Smooth muscle cell (in vitro differentiated cells): ENCODE results near the gene RIPOR3. TPM values are rescaled to one million over a fixed set of nuclear protein-coding genes. Genes with fewer than 3 reads are reported as not detected.

Source experiments
- DNase-seq: peaks from one replicate; lab custom pipeline; 2025; ENCODE audit not compliant: unreplicated experiment; lab: John Stamatoyannopoulos, UW
- H2AFZ ChIP-seq: fragments of 200-600 bp; sonication (generic); 2 replicates; pipeline ENCODE4 v1.6.0; 2016; ENCODE audit warnings: antibody characterized with exemption, low read depth, mild to moderate bottlenecking
- H3F3A ChIP-seq: fragments of 200-600 bp; sonication (generic); 2 replicates; pipeline ENCODE4 v1.6.0; 2017; ENCODE audit warnings: antibody characterized with exemption, low read depth
- H3K27ac ChIP-seq: fragments of 200-600 bp; sonication (generic); 2 replicates; pipeline ENCODE4 v1.5.1; 2016; ENCODE audit warnings: low read depth, mild to moderate bottlenecking
- H3K27me3 ChIP-seq: fragments of 200-600 bp; sonication (generic); 2 replicates; pipeline ENCODE4 v1.6.1; 2016; ENCODE audit warnings: low read depth, mild to moderate bottlenecking
- H3K36me3 ChIP-seq: fragments of 200-600 bp; sonication (generic); 2 replicates; pipeline ENCODE4 v1.5.1; 2016; ENCODE audit warnings: low read depth
- H3K4me1 ChIP-seq: fragments of 200-600 bp; sonication (generic); 2 replicates; pipeline ENCODE4 v1.5.1; 2016; ENCODE audit warnings: low read depth
- H3K4me2 ChIP-seq: fragments of 200-600 bp; sonication (generic); 2 replicates; pipeline ENCODE4 v1.6.0; 2016; ENCODE audit warnings: mild to moderate bottlenecking
- H3K4me3 ChIP-seq: fragments of 200-600 bp; sonication (generic); 2 replicates; pipeline ENCODE4 v1.5.1; 2016; ENCODE audit warnings: mild to moderate bottlenecking
- H3K79me2 ChIP-seq: fragments of 200-600 bp; sonication (generic); 2 replicates; pipeline ENCODE4 v1.6.0; 2016; ENCODE audit warnings: low read depth, mild to moderate bottlenecking
- H3K9ac ChIP-seq: fragments of 200-600 bp; sonication (generic); 2 replicates; pipeline ENCODE4 v1.6.0; 2016; ENCODE audit warnings: low read depth
- H3K9me3 ChIP-seq: fragments of 200-600 bp; sonication (generic); replicated peaks from 2 replicates; pipeline ENCODE4 v1.5.1; 2016; ENCODE audit warnings: low read depth
- H4K20me1 ChIP-seq: fragments of 200-600 bp; sonication (generic); 2 replicates; pipeline ENCODE4 v1.6.0; 2016; ENCODE audit warnings: low read depth
- WGBS: methylation state at CpG from one replicate; pipeline ENCODE4 v1.1.7; 2016; ENCODE audit warnings: low lambda C conversion rate; 5-methylcytosine and 5-hydroxymethylcytosine counted together
- polyA plus RNA-seq: library from polyadenylated mRNA; unstranded; fragments of >200 nt; fragmentation: Nextera tagmentation; extraction: Ambion mirVana; gene quantifications from 2 replicates; pipeline ENCODE4 v1.2.1, GENCODE V29; 2016
- total RNA-seq: library from RNA; depleted of rRNA; stranded (reverse); fragments of >200 nt; gene quantifications from 2 replicates; pipeline ENCODE4 v1.2.3, GENCODE V29; 2014
- TF ChIP-seq, protein P1 (sequence below): fragments of 200-600 bp; sonication (generic); IDR thresholded peaks from 2 replicates; pipeline ENCODE4 v1.5.1; 2017; ENCODE audit warnings: borderline replicate concordance, mild to moderate bottlenecking, antibody characterized with exemption; ENCODE audit not compliant: insufficient read depth, poor library complexity, severe bottlenecking

Gene RIPOR3
- total and polyA plus RNA-seq, 2 experiments from 2014 or later: 0.18 to 1.2 TPM

DNA sequence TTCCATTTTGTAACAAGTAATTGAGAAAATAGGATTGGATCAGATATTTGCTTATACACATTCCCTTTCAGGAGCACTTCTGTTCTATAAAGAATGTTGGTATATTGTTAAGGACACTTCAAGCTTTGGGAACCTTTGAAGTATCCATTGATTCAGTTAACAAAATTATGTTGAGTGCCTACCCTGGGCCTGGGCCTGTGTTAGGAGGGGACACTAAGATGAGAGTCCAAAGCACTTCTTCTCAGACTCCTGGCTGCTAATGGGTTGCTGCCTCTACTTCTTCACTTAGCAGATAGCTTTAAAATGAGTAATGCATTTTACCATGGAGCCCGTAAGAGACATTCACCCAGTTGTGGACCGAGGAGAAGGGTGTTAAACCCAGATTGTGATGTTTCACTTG is 140.8 kb downstream of the RIPOR3 start:
- 24% methylated on average over 2 of the region's 2 CpGs for WGBS
- no peak overlapping the region for H2AFZ ChIP-seq
- no peak overlapping the region for H3K4me3 ChIP-seq
- TF ChIP-seq, protein P1, sequence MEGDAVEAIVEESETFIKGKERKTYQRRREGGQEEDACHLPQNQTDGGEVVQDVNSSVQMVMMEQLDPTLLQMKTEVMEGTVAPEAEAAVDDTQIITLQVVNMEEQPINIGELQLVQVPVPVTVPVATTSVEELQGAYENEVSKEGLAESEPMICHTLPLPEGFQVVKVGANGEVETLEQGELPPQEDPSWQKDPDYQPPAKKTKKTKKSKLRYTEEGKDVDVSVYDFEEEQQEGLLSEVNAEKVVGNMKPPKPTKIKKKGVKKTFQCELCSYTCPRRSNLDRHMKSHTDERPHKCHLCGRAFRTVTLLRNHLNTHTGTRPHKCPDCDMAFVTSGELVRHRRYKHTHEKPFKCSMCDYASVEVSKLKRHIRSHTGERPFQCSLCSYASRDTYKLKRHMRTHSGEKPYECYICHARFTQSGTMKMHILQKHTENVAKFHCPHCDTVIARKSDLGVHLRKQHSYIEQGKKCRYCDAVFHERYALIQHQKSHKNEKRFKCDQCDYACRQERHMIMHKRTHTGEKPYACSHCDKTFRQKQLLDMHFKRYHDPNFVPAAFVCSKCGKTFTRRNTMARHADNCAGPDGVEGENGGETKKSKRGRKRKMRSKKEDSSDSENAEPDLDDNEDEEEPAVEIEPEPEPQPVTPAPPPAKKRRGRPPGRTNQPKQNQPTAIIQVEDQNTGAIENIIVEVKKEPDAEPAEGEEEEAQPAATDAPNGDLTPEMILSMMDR: no peak
- peak overlapping the region; percentile 2 for H3K27ac ChIP-seq
- H3K9ac ChIP-seq: no peak overlapping the region
- no peak overlapping the region for H3K4me2 ChIP-seq
- H3K79me2 ChIP-seq: peaks cover 93% of the 10 kb centered on the region
- no peaks in the 10 kb centered on the region for H3K4me1 ChIP-seq
- peaks cover 97% of the 10 kb centered on the region for H4K20me1 ChIP-seq
- no peaks in the 10 kb centered on the region for H3K36me3 ChIP-seq
- no peak for DNase-seq
- no peaks in the 10 kb centered on the region for H3F3A ChIP-seq
- no peaks in the 10 kb centered on the region for H3K9me3 ChIP-seq
- H3K27me3 ChIP-seq: no peaks in the 10 kb centered on the region

DNA sequence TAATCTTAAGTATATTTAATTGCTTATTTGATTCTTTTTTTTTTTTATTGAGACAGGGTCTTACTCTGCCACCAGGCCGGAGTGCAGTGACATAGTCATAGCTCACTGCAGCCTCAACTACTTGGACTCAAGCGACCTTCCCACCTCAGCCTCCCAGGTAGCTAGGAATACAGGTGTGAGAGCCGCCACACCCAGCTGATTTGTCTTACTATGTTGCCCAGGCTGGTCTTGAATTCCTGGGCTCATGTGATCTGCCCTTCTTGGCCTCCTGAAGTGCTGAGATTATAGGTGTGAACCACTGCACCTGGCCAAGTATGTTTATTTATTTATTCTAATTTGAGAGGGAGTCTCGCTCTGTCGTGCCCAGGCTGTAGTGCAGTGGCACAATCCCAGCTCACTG is 142.9 kb downstream of the RIPOR3 start:
- Histone ChIP-seq H3K27me3 (no peaks in the 10 kb centered on the region), H3K9ac (no peak overlapping the region), H2AFZ (no peak overlapping the region), H3K9me3 (no peaks in the 10 kb centered on the region), H3K4me1 (no peaks in the 10 kb centered on the region), H3K4me2 (no peak overlapping the region), H3K36me3 (no peaks in the 10 kb centered on the region), H3K27ac (no peak overlapping the region), H3K4me3 (no peak overlapping the region), H3F3A (no peaks in the 10 kb centered on the region), H4K20me1 (peaks cover 100% of the 10 kb centered on the region), H3K79me2 (peaks cover 96% of the 10 kb centered on the region)
- 94% methylated on average over 5 of the region's 5 CpGs for WGBS
- TF ChIP-seq, protein P1: no peak
- no peak for DNase-seq

DNA sequence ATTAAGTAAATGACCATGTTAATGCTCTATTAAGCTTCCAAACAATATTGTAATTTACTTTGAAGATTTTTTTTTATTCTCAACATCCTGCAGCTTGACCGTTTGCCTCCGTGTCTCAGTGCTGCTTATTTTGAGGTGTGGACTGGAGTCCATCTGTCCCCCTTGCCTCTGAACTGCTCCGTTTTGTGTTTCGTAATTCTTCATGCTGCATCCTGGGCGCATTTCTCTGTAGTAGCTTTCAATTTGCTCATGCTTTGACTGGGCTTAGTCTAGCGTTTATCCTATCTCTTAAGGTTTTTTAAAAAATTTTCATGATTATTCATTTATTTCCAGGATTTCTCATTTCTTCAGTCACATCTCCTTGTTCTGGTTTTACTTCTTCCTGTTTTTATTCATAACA is 143.4 kb downstream of the RIPOR3 start:
- no peaks in the 10 kb centered on the region for H3K4me1 ChIP-seq
- TF ChIP-seq, protein P1: no peak
- H3K36me3 ChIP-seq: no peaks in the 10 kb centered on the region
- no peaks in the 10 kb centered on the region for H3K9me3 ChIP-seq
- no peak for DNase-seq
- WGBS: 92% methylated on average over 6 of the region's 6 CpGs
- no peak overlapping the region for H2AFZ ChIP-seq
- H3K4me3 ChIP-seq: no peak overlapping the region
- H3K4me2 ChIP-seq: no peak overlapping the region
- no peak overlapping the region for H3K27ac ChIP-seq
- no peaks in the 10 kb centered on the region for H3K27me3 ChIP-seq
- no peaks in the 10 kb centered on the region for H3F3A ChIP-seq
- no peak overlapping the region for H3K9ac ChIP-seq
- peaks cover 100% of the 10 kb centered on the region for H4K20me1 ChIP-seq
- H3K79me2 ChIP-seq: peaks cover 96% of the 10 kb centered on the region

DNA sequence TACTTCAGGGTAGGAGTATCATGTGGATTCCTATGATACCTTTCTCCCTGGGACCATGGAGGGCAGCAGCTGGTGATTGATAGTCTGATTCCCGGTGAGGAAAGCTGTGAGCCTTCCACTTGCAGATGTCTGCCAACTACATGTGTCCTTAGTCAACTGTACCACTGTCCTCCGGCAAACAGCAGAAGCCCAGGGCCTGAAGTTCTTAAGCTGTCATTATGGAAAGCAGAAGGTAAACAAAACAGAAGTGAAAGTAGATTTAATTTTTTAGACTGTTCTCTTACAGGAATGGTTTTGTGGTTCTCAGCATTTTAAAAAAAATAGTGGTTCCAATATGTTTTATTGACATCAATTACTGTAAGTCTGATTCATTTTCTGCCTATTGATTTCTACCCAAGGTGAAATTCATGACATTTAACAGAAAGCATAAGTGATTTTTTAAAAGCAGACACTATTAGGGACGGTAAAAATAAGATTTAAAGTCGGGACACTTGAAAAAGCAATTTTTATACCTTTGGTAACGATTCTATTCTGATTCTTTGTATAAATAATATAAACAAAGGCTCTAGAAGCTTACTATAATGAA is 144.5 kb downstream of the RIPOR3 start:
- Histone ChIP-seq H3K4me1 (no peaks in the 10 kb centered on the region), H3K27me3 (no peaks in the 10 kb centered on the region), H3K79me2 (peaks cover 97% of the 10 kb centered on the region), H3K36me3 (no peaks in the 10 kb centered on the region), H3K27ac (no peak overlapping the region), H4K20me1 (peaks cover 100% of the 10 kb centered on the region), H3K9ac (no peak overlapping the region), H3F3A (no peaks in the 10 kb centered on the region), H3K9me3 (no peaks in the 10 kb centered on the region), H2AFZ (no peak overlapping the region), H3K4me3 (no peak overlapping the region), H3K4me2 (no peak overlapping the region)
- TF ChIP-seq, protein P1: no peak
- 90% methylated on average over 5 of the region's 5 CpGs for WGBS
- no peak for DNase-seq
